Stimulated activated CD4-positive, alpha-beta T cell treated with anti-CD3 and anti-CD28 coated beads, Interleukin-2, amount 100 ng/mL, for 4 hours (primary cell): ENCODE results near the gene GRIA1.

Experiments used
- DNase-seq: peaks from one replicate; pipeline ENCODE4 v3.0.0-alpha.2; 2020; ENCODE audit warnings: low read depth

GRIA1 gene

DNA sequence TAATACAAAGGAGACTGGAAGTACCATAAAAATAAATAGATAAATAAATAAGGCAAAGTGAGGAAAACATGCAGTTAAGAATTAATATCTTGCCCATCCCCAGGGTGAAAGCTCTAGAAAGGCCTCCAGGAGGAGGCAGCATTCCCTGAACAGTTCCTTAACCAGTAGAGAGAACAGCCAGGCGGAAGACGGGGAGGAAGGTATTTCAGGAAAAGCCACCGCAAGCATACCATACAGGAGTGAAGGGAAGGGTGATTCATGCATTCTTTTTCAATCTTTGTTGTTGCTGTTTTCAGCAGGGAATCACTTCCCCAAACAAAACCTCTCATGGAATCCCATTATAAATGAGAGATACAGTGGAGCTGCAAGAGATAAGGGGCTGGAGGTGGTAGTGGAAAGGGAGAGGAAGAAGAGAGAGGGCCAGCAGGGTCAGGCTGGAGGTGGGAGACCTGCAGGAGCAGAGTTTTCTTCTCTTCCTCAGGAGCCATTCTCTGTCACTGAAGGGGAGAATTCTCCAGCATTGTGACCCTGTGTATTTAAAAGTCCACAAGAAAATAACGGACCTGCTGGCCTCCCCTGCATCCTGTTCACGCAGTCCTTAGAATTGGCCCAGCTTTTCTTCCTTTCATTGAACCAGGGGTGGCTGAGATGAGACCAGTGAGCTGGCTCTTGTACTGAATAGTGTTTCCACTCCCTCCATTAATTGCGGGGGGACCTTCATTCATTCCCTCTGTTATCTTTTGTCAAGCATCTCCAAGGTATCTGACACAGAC is 292.3 kb downstream of the GRIA1 start:
- DNase-seq = no peak

GRCh38 chr5:153783362-153783658 is 292.8 kb downstream of the GRIA1 start:
- DNase-seq = no peak

GRCh38 chr5:153784277-153784676 is 293.8 kb downstream of the GRIA1 start:
- no peak for DNase-seq

DNA sequence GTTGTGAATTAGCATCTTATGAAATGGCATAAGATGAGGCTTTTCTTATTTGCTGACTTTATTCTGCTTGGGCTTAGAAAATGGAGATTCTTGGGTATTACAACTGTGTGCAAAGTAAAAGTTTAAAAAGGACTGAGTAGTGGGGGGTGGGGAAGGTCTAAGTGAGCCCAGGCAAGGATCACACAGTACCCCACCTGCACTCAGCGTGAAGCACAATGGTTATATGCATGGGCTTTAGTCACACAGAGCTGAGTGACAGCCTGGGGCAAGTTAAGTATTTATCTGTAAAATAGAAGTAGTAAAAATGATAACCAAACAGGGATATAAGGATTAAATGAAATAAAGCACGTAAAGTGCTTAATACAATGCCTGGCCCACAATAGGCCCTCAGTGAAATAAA is 300.9 kb downstream of the GRIA1 start:
- DNase-seq = no peak

DNA sequence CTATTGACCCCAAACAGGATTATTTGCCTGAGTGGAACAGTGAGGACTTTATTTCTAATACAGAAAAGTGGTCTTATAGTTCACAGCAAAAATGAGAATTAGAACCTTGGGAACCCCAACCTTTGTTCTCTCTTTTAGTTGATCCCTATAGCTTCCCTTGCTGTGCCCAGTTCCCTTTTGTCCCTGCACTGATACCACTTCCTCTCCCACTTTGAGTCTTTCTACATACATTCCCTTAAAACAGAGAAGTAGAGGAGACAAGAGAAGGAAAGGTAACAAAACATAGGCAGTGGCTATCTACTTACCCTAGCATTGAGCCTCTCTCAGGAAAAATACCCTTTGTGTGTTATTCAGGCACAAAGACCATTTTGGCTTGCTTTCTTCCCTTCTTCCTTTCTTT is 301.8 kb downstream of the GRIA1 start:
- no peak for DNase-seq

DNA sequence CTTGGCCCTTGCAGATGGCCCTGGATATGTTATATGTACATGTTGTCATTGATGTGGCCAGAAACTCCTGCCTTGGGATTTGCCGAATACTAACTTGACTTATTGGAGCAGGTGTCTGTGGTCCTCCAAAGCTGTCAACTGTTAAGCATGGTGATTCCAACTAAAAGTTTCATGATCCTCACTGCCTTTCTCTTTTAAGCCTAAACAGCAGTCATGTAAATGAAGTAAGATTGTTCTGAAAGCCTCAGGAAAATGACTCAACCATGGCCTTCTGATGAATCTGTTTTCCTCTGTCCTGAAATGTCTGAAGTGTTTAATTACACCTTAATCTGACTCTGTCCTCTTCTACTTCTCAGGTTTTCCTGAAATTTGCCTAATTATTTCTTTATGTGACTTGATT is 303.2 kb downstream of the GRIA1 start:
- no peak for DNase-seq

DNA sequence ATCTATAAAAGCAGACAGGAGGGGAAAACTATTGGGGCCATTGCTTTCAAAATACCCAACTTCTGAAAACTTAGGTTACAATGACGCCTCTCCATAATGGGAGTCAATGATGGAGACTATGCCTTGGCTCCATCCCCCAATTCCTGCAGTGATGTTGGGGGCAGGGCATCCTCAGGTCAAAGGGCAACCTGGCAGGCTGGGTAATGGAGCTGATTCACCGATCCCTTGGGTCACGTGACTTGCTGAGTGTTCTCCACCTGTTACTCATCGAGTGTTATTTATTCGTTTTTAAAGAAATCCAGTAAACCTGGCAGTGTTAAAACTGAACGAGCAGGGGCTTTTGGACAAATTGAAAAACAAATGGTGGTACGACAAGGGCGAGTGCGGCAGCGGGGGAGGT is 303.9 kb downstream of the GRIA1 start:
- DNase-seq = no peak

GRCh38 chr5:153796527-153796926 is 306.1 kb downstream of the GRIA1 start:
- no peak for DNase-seq

DNA sequence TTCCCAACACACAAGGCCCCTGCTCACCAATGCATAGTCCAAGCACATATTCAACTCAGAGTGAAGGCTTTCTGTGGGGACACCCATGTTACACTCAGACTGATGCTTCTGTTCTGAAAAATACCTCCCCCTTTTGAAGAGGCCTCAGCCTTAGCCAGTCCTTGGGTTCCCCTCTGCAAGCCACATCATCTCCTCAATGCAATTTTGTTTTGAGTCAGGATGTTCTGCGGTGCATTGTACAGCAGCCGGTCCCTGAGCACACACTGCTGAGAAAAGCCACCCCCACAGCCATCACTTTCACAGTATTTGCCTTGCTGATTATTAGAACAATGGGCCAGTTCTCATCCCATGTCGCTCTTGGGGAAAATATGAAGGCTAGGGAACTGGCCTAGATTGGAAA is 307.0 kb downstream of the GRIA1 start:
- DNase-seq = no peak

- no peak for DNase-seq
Observed at GRCh38 chr5:153798830-153799229, 308.4 kb downstream of the GRIA1 start.

DNA sequence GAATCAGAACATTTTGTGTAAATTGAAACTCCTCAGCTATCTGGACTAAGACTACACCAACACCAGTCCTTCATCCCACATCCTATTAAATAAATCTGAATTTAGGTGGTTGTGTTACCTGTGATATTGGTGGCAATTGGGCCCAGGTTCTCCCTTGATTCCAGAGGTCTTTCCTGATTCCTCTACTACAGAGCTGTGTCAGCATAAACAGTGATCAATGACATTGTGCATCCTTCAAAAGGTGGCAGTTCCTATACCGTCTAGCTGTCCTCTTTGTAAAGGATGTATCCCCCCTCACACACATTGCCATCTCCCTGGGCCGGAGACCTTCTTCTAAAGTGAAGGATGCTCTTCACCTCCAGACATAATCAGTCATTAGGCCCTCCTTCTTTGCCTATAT is 309.0 kb downstream of the GRIA1 start:
- no peak for DNase-seq

- DNase-seq = no peak
Observed at GRCh38 chr5:153802050-153802821, 311.8 kb downstream of the GRIA1 start.

GRCh38 chr5:153807801-153808200 is 317.3 kb downstream of the GRIA1 start:
- DNase-seq = no peak

DNA sequence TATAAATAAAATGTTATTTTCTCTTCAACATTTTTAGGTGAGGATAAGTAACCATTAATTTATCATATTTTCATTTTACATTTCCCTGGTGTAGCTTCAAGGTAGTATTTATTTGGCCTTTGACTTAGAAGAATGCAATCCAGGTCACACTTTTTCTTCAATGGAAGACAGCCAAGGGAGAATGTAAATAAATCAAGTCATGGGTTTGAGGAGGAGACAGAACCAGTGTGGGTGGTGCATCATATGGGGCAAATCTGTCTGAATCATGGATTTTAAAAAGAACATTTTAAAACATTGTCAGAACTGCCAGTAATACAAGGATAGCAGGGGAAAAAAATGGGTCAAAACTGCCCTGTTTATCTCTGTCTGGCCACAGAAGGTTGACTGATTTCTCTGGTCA is 318.7 kb downstream of the GRIA1 start:
- no peak for DNase-seq

GRCh38 chr5:153813901-153814300 is 323.4 kb downstream of the GRIA1 start:
- DNase-seq = no peak

DNA sequence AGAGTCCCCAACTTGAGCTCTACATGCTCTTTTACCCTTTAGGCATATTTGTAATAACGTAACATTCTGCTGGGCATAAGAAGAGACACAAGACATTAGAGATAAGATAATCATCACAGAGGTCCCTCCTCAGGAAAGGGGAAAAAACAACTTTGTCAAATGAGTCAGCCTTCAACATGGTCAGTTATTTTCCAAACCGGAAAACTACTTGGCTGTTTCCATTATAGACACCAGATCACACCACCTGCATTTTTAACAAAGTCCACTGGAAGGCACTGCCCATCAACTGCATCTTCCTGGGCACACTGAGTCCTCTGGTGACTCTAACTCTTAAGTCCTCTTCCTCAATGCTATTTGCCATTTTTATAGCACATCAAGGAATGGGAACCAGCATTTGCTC is 326.4 kb downstream of the GRIA1 start:
- DNase-seq = no peak

- no peak for DNase-seq
Observed at GRCh38 chr5:153818626-153819025, 328.2 kb downstream of the GRIA1 start.

- no peak for DNase-seq
Observed at GRCh38 chr5:153823036-153823435, 332.6 kb downstream of the GRIA1 start.

GRCh38 chr5:153824909-153825308 is 334.4 kb downstream of the GRIA1 start:
- DNase-seq = no peak

GRCh38 chr5:153827397-153827796 is 336.9 kb downstream of the GRIA1 start:
- DNase-seq = no peak

DNA sequence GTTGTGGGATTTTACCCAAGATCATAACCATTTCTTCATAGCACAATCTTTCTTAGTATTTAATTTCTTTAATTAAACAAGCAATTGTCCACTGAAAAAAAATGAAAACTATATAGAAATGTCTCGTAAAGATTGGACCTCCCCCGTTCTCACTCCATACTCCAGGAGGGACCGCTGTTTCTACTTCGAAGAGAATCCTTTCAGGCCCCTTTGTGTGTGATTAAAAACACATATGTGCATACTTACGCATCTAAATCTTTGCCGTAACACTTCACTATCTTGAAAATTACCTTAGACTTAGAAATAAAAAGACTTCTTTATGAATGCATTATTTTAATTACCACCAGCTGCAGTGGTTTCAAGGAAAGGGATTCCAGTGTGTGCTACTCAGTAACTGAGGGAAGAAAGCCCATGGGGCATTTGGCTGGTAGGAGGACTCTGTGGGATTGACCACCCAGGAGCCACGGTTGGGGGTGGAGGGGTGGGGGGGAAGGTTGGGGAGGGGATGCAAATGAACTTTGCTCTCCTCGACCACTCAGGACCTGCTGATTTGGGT is 339.1 kb downstream of the GRIA1 start:
- no peak for DNase-seq

- no peak for DNase-seq
Observed at GRCh38 chr5:153831973-153832372, 341.5 kb downstream of the GRIA1 start.

- no peak for DNase-seq
Observed at GRCh38 chr5:153835891-153836515, 345.5 kb downstream of the GRIA1 start.
